Natural killer cell (primary cell): ENCODE results near the gene MYH2. TPM values are rescaled to one million over a fixed set of nuclear protein-coding genes. Genes with fewer than 3 reads are reported as not detected.

ENCODE experiments used
- total RNA-seq, 4 donors: library from RNA; stranded (reverse); fragments of 120-200 nt in 1 of 4; gene quantifications; one replicate each; pipeline versions ENCODE4 v1.2.3 to v1.2.4, GENCODE V29; 2013 to 2022

MYH2 gene
- total RNA-seq, 3 donors from 2014 or later (not counting 1 experiment from before 2014, with no cell fraction given): not detected

Other genes with a start within 250 kb of the MYH2 start
- not detected for gene MYH13, start 176.7 kb downstream of the MYH2 start, total RNA-seq
- not detected for gene MYH8, start 127.7 kb downstream of the MYH2 start, total RNA-seq
- not detected for gene MYH4, start 80.1 kb downstream of the MYH2 start, total RNA-seq
- not detected for gene MYH1, start 31.1 kb downstream of the MYH2 start, total RNA-seq
- 1 to 10 TPM; 4.3 to 6.6 (median 6.2) TPM for gene MYH3, start 107.7 kb upstream of the MYH2 start, total RNA-seq
- 10 to 100 TPM; 13.4 to 22.9 (median 18.8) TPM for gene SCO1, start 147.9 kb upstream of the MYH2 start, total RNA-seq
- gene ADPRM, start 147.9 kb upstream of the MYH2 start, total RNA-seq: 10 to 100 TPM in 1 of 3 donors, 1 to 10 TPM in 2; 9.5 to 10.7 (median 9.5) TPM
- 1 to 10 TPM in 2 of 3 donors, under 1 TPM in 1; 0.97 to 2.2 (median 1.4) TPM for gene TMEM220, start 180.4 kb upstream of the MYH2 start, total RNA-seq